GM12878 (cell line): Measurements from ENCODE around the gene DDHD1. TPM values are rescaled to one million over a fixed set of nuclear protein-coding genes. Genes with fewer than 3 reads are reported as not detected.

Experiments used
- EED ChIP-seq: sonication (generic); IDR thresholded peaks from 2 replicates; pipeline ENCODE4 v1.6.1; 2016; ENCODE audit warnings: antibody characterized with exemption, low read depth
- MTA2 ChIP-seq: fragments of 450-650 bp; IDR thresholded peaks from 2 replicates; pipeline ENCODE4 v1.6.1; 2016; ENCODE audit warnings: low read depth, mild to moderate bottlenecking, moderate library complexity
- MYC ChIP-seq: IDR thresholded peaks from 2 replicates; pipeline ENCODE4 v1.6.1; 2011; ENCODE audit warnings: mild to moderate bottlenecking, low read length, moderate library complexity, inconsistent platforms; ENCODE audit not compliant: insufficient read depth, insufficient replicate concordance, insufficient read length, severe bottlenecking
- NBN ChIP-seq: fragments of 450-650 bp; IDR thresholded peaks from 2 replicates; pipeline ENCODE4 v1.6.1; 2016
- PAX8 ChIP-seq: fragments of 450-650 bp; IDR thresholded peaks from 2 replicates; pipeline ENCODE4 v1.6.1; 2017; ENCODE audit warnings: mild to moderate bottlenecking, moderate library complexity
- POLR2A ChIP-seq: IDR thresholded peaks from 2 replicates; pipeline ENCODE4 v1.6.1; 2011; ENCODE audit warnings: low read depth, mild to moderate bottlenecking, low read length
- POU2F2 ChIP-seq: IDR thresholded peaks from 3 replicates; pipeline ENCODE4 v1.6.1; 2011; ENCODE audit warnings: low read depth, mild to moderate bottlenecking, low read length, borderline replicate concordance
- PRDM15 ChIP-seq: fragments of 450-650 bp; formaldehyde crosslinking; IDR thresholded peaks from 2 replicates; pipeline ENCODE4 v1.4.0; 2020; ENCODE audit warnings: mild to moderate bottlenecking, moderate library complexity
- RAD21 ChIP-seq: IDR thresholded peaks from 2 replicates; pipeline ENCODE4 v1.6.1; 2011; ENCODE audit warnings: mild to moderate bottlenecking, low read depth, low read length, moderate library complexity; ENCODE audit not compliant: insufficient read depth
- TCF3 ChIP-seq: IDR thresholded peaks from 2 replicates; pipeline ENCODE4 v1.6.1; 2012; ENCODE audit warnings: low read depth, mild to moderate bottlenecking, low read length, borderline replicate concordance; ENCODE audit not compliant: insufficient read depth
- ZNF207 ChIP-seq: fragments of 450-650 bp; IDR thresholded peaks from 2 replicates; pipeline ENCODE4 v1.6.1; 2014; ENCODE audit warnings: antibody characterized with exemption, mild to moderate bottlenecking, borderline replicate concordance
- ZNF592 ChIP-seq: fragments of 450-650 bp; IDR thresholded peaks from 2 replicates; pipeline ENCODE4 v1.6.1; 2017; ENCODE audit warnings: mild to moderate bottlenecking, moderate library complexity
- polyA plus RNA-seq, 11 experiments: library from polyadenylated mRNA; depleted of rRNA in 4 of 11; unstranded in 6 of 11; stranded (reverse) in 5 of 11; fragments of >200 nt; fragmentation: Nextera tagmentation in 4 of 11; fragmentation: Illumina TruSeq in 1 of 11; extraction: Ambion mirVana in 4 of 11; extraction: Trizol in 1 of 11; gene quantifications; 1 replicate in 1 of 11; 2 replicates in 10 of 11; pipeline versions ENCODE4 v1.2.1 to v1.2.3, GENCODE V29; 2011 to 2016; ENCODE audit warnings: inconsistent platforms in 2 of 11, missing spikeins in 2 of 11, low read depth in 1 of 11
- total RNA-seq, 4 experiments: library from RNA; depleted of rRNA in 3 of 4; stranded (reverse); fragments of >200 nt in 3 of 4; fragmentation: Illumina TruSeq in 1 of 4; extraction: Trizol in 1 of 4; gene quantifications; 2 replicates each; pipeline versions ENCODE4 v1.2.1 to v1.2.3, GENCODE V29; 2013 to 2021
- TF ChIP-seq, protein P1 (sequence below): IDR thresholded peaks from 2 replicates; pipeline ENCODE4 v1.6.1; 2012; ENCODE audit warnings: low read depth, low read length, improper control_type of control experiment
- TF ChIP-seq, protein P2 (sequence below): IDR thresholded peaks from 2 replicates; pipeline ENCODE4 v1.6.1; 2012; ENCODE audit warnings: improper control_type of control experiment, low read depth, low read length; ENCODE audit not compliant: insufficient replicate concordance

The DDHD1 gene
- total and polyA plus RNA-seq, 10 of the 15 experiments (the other 5 are each of a cell fraction or from before 2014, with no cell fraction given): 7.7 to 52.3 (median 28.5) TPM

- TF ChIP-seq PRDM15 (CRISPR knock-in tag) (no peak), ZNF592 (no peak), PAX8 (no peak), TCF3 (no peak), EED (peak; percentile 97), ZNF207 (no peak; the same call in 1 of the 2 replicates), POU2F2 (0 out of 3 replicates have a peak, but pooled peaks have one; percentile 37), RAD21 (peak; percentile 25; the same call in 1 of the 2 replicates), MYC (no peak), NBN (0 out of 2 replicates have a peak, but pooled peaks have one; percentile 49), POLR2A (no peak; the same call in 1 of the 2 replicates), MTA2 (peak; percentile 48; the same call in 1 of the 2 replicates)
- TF ChIP-seq, protein P1, sequence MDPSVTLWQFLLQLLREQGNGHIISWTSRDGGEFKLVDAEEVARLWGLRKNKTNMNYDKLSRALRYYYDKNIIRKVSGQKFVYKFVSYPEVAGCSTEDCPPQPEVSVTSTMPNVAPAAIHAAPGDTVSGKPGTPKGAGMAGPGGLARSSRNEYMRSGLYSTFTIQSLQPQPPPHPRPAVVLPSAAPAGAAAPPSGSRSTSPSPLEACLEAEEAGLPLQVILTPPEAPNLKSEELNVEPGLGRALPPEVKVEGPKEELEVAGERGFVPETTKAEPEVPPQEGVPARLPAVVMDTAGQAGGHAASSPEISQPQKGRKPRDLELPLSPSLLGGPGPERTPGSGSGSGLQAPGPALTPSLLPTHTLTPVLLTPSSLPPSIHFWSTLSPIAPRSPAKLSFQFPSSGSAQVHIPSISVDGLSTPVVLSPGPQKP: no peak
- TF ChIP-seq, protein P2, sequence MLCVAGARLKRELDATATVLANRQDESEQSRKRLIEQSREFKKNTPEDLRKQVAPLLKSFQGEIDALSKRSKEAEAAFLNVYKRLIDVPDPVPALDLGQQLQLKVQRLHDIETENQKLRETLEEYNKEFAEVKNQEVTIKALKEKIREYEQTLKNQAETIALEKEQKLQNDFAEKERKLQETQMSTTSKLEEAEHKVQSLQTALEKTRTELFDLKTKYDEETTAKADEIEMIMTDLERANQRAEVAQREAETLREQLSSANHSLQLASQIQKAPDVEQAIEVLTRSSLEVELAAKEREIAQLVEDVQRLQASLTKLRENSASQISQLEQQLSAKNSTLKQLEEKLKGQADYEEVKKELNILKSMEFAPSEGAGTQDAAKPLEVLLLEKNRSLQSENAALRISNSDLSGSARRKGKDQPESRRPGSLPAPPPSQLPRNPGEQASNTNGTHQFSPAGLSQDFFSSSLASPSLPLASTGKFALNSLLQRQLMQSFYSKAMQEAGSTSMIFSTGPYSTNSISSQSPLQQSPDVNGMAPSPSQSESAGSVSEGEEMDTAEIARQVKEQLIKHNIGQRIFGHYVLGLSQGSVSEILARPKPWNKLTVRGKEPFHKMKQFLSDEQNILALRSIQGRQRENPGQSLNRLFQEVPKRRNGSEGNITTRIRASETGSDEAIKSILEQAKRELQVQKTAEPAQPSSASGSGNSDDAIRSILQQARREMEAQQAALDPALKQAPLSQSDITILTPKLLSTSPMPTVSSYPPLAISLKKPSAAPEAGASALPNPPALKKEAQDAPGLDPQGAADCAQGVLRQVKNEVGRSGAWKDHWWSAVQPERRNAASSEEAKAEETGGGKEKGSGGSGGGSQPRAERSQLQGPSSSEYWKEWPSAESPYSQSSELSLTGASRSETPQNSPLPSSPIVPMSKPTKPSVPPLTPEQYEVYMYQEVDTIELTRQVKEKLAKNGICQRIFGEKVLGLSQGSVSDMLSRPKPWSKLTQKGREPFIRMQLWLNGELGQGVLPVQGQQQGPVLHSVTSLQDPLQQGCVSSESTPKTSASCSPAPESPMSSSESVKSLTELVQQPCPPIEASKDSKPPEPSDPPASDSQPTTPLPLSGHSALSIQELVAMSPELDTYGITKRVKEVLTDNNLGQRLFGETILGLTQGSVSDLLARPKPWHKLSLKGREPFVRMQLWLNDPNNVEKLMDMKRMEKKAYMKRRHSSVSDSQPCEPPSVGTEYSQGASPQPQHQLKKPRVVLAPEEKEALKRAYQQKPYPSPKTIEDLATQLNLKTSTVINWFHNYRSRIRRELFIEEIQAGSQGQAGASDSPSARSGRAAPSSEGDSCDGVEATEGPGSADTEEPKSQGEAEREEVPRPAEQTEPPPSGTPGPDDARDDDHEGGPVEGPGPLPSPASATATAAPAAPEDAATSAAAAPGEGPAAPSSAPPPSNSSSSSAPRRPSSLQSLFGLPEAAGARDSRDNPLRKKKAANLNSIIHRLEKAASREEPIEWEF: peak; percentile 10
These were observed 43.8 kb downstream of the DDHD1 start (continued) for GRCh38 chr14:53109105-53110041.
